ENCODE measurements around the gene GAK.
"Not testable (repeated sequence)": the region's sequence is repeated elsewhere in the genome, so short reads cannot be mapped to it uniquely, and the experiment has no call there.

GAK gene

DNA sequence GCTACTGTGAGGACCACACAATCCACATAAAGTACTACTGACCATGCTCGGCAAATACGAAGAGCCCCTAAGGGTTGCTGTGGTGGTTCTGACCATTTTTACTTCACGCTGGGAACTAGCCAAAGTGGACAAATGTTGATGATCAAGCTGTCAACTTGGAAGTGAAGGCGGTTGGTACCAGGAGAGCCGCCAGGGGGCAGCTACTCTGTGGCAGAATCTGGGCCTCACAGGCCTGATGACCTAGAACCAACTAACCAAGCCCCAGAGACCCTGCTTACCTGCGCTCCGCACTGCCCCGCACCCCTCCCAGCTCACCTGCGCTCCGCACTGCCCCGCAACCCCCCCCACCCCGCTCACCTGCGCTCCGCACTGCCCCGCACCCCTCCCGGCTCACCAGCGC is 5.6 kb downstream of the GAK start:
- no peak for DNase-seq (ENCODE audit: low spot score)

GRCh38 chr4:925771-926500 is 6.2 kb downstream of the GAK start:
- DNase-seq (ENCODE audit: low spot score) = no peak

DNA sequence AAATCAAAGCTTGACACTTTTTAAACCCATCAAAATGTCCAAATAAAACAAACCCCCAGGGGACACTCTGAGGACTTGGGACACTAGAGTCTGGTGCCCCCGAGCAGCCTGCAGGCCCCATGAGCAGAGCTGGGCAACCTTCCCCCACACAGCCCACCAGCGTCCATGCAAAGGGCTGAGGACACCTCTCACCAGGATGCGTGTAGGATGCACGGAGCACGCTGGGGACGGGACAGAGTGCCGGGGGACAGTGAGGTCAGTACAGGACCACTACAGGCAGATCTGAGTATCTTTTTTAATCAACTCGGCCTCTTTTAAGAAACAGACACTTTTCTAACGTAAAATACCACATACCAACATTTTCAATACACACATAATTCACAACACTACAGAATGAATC is 6.9 kb downstream of the GAK start:
- no peak for DNase-seq (ENCODE audit: low spot score)

DNA sequence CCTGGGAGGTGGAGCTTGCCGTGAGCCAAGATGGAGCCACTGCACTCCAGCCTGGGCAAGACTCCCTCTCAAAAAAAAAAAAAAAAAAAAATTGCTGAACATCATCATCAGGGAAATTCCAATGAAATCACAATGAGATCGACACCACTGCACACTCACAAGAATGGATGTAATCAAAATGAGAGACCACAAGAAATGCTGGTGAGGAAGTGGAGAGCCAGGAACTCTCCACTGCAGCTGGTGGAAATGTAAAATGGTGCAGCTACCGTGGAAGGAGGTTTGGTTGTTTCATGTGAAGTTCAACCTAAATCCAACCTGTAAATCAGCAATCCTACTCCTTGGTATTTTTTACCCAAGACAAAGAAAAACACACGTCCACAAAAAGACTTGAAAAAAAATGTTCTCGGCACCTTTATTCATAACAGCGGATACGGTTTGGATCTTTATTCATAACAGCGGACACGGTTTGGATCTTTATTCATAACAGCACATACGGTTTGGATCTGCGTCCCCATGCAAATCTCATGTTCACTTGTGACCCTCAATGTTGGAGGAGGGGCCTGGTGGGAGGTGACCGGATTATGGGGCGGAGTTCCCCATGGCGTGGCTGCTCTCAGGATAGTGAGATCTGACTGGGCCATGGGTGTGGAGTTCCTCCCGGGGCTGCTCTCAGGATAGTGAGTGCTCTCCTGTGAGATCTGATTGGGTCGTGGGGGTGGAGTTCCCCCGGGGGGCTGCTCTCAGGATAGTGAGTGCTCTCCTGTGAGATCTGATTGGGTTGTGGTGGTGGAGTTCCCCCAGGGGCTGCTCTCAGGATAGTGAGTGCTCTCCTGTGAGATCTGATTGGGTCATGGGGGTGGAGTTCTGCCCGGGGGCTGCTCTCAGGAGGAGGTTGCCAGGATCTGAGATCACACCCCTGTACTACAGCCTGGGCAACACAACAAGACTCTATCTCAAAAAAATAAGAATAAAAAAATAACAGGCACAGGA is 7.7 kb downstream of the GAK start:
- peak; percentile 47 for DNase-seq (ENCODE audit: low spot score)

GRCh38 chr4:921830-922331 is 10.2 kb downstream of the GAK start:
- DNase-seq (ENCODE audit: low spot score) = no peak

DNA sequence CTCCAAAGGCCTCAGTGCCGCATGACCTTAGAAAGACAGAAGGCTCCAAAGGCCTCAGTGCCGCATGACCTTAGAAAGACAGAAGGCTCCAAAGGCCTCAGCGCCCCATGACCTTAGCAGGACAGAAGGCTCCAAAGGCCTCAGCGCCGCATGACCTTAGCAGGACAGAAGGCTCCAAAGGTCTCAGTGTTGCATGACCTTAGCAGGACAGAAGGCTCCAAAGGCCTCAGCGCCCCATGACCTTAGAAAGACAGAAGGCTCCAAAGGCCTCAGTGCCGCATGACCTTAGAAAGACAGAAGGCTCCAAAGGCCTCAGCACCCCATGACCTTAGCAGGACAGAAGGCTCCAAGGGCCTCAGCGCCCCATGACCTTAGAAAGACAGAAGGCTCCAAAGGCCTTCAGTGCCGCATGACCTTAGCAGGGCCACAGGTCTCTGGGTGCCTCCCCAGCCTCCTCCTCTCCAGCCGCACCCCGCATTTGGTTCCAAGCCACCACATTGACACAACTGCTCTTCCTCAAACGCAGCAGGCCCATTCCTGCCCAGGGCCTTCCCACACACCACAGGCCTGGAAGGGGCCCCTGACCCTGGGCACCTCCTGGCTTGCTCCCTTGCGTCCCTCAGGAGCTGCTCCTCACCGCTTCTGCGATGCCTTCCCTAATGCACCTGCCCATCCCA is 13.0 kb downstream of the GAK start:
- DNase-seq (ENCODE audit: low spot score) = not testable (repeated sequence)

DNA sequence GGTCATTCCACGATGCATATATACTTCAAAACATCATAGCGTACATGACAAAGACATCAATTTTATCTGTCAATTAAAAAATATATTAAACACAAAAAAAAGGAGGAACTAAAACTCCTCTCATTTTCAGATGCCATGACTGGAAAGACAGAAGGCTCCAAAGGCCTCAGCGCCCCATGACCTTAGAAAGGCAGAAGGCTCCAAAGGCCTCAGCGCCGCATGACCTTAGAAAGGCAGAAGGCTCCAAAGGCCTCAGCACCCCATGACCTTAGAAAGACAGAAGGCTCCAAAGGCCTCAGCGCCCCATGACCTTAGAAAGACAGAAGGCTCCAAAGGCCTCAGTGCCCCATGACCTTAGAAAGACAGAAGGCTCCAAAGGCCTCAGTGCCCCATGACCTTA is 13.5 kb downstream of the GAK start:
- not testable (repeated sequence) for DNase-seq (ENCODE audit: low spot score)

GRCh38 chr4:917992-918391 is 14.1 kb downstream of the GAK start:
- no peak for DNase-seq (ENCODE audit: low spot score)

GRCh38 chr4:917466-917865 is 14.7 kb downstream of the GAK start:
- no peak for DNase-seq (ENCODE audit: low spot score)

- peak; percentile 61 for DNase-seq (ENCODE audit: low spot score)
Observed at GRCh38 chr4:915595-915994, 16.5 kb downstream of the GAK start.

- DNase-seq (ENCODE audit: low spot score) = no peak
Observed at GRCh38 chr4:915041-915474, 17.1 kb downstream of the GAK start.

DNA sequence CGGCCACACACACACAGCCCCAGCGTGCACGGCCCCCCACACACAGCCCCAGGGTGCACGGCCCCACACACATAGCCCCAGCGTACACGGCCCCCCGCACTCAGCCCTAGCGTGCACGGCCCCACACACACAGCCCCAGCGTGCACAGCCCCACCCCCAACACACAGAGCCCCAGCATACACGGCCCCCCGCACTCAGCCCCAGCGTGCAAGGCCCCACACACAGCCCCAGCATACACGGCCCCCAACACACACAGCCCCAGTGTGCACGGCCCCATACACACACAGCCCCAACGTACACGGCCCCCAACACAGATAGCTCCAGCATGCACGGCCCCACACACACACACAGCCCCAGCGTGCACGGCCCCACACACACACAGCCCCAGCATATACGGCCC is 17.6 kb downstream of the GAK start:
- DNase-seq (ENCODE audit: low spot score) = no peak

GRCh38 chr4:913280-913618 is 18.9 kb downstream of the GAK start:
- DNase-seq (ENCODE audit: low spot score) = no peak

GRCh38 chr4:912548-913279 is 19.4 kb downstream of the GAK start:
- no peak for DNase-seq (ENCODE audit: low spot score)

- DNase-seq (ENCODE audit: low spot score) = no peak
Observed at GRCh38 chr4:911871-912490, 20.1 kb downstream of the GAK start.

DNA sequence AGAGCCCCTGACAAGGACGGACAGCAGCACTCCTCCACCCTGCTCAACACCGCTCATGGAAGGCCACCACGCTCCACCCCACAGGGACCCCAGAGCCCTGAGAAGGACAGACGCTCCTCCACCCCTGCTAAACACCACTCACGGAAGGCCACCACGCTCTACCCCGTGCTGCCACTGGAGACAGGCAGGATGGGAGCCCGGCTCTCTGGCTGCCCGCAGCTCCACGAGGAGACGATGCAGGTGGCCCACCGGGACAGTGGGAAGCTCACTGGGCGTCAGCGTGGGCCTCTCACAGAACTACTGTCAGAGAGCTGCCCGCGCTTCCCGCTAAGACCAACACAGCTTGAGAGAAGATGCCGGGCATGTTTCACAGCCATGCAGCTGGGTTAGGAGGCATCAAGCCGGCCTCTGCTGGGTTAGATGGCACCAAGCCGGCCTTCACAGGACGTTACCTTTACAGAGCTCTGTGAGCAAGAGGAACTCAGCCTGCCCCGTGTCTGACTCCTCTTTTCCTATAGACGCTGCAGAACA is 20.8 kb downstream of the GAK start:
- no peak for DNase-seq (ENCODE audit: low spot score)

DNA sequence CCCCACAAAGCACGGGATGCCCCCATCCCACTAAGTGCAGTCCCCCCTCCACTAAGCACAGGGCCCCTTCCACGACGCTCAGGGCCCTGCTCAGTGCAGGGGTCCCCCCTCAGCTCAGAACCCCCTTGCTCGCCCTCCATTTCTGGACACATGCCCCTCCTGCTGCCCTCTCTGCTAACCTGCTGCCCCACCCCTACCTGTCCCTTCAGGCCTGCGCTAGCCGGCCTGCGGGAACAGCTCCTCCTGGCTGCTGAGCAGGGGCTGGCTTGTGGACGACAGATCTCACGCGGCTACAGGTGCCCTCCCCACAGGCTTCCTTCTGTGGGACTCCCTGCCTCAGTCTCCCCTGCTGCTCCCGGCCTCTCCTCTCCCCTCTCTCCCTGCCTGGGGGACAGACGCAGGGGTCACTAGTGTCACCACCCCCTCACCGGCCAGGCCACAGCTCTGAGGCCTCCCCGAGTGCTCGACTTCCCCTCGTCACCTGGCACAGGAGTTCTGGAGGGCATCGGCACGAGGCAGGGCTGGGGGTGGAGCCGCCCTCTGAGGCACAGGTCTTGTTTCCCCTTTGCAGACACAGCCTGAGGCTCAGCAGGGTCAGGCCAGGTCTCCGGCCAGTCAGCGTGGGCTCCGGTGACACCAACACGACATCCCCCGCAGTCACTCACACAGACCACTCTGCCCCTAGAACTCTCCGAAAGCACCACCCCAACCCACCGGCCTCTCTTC is 21.6 kb downstream of the GAK start:
- no peak for DNase-seq (ENCODE audit: low spot score)

- no peak for DNase-seq (ENCODE audit: low spot score)
Observed at GRCh38 chr4:909821-910220, 22.3 kb downstream of the GAK start.

GRCh38 chr4:909131-909571 is 23.0 kb downstream of the GAK start:
- no peak for DNase-seq (ENCODE audit: low spot score)

DNA sequence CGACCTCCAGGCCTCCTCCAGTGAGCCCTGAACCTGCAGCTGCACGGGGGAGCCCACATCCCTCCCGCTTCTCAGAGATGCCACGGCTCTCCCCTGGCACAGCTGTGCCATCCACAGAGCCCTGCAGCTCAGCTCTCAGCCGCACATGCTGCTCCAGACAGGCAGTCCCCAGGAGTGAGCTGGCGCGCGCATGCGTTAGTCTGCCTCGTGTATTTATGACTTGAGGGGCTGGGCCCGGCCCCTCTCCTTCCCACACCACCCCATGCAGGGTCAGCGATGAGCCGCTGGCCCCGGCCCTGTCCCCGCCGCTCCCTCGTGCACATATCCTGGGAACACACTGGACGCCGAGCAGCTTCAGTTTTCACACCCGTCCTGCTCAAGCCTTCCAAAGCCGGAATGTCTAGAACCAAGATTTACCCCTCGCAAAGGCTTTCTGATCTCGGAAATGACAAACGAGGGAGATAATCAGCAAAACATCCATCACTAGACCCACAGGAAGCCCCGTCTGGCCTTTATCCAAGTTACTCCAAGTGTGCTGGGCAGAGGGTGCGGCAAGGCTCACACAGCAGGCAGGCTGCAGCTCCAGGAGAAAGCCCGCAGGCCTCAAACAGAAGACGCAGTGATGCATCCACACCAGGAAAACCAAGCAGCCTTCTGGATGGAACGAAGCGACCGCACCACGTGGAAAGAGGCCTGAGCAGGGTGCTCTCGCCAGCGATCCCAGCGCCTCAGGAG is 24.3 kb downstream of the GAK start:
- DNase-seq (ENCODE audit: low spot score) = no peak

Data from AG20443 (cell line).